WTC11 (cell line): ENCODE results near the gene TMEM117. TPM values are rescaled to one million over a fixed set of nuclear protein-coding genes. Genes with fewer than 3 reads are reported as not detected.
"Not testable (repeated sequence)": the region's sequence is repeated elsewhere in the genome, so short reads cannot be mapped to it uniquely, and the experiment has no call there.

Source experiments
- ATAC-seq: fragments of 200-7000 bp; cut with Tn5 transposase; 2 replicates; pipeline ENCODE4 v1.10.0; 2021; ENCODE audit warnings: mild to moderate bottlenecking, moderate library complexity
- CTCF ChIA-PET: fragments of 300-600 bp; sonication (Branson Sonifier 250); formaldehyde crosslinking; loops from one replicate; lab custom pipeline; 2021; ENCODE audit warnings: antibody characterized with exemption; lab: Charles Lee
- POLR2A ChIA-PET: fragments of 350-600 bp; sonication (Branson Sonifier 250); formaldehyde crosslinking; loops from one replicate; lab custom pipeline; 2021; ENCODE audit warnings: antibody characterized with exemption; lab: Charles Lee
- DNase-seq: peaks from one replicate; pipeline ENCODE4 v3.0.0; 2021; ENCODE audit warnings: low spot score
- H3K27ac Mint-ChIP-seq: 2 replicates; pipeline ENCODE4 v1.8.0; 2021; ENCODE audit warnings: mixed read lengths
- H3K27me3 Mint-ChIP-seq: 2 replicates; pipeline ENCODE4 v1.8.0; 2021; ENCODE audit warnings: low read depth, mild to moderate bottlenecking, moderate library complexity, mixed read lengths
- H3K36me3 Mint-ChIP-seq: 2 replicates; pipeline ENCODE4 v1.8.0; 2021; ENCODE audit warnings: mixed read lengths
- H3K4me1 Mint-ChIP-seq: 2 replicates; pipeline ENCODE4 v1.8.0; 2022; ENCODE audit warnings: mixed read lengths
- H3K4me3 Mint-ChIP-seq: 2 replicates; pipeline ENCODE4 v1.8.0; 2021; ENCODE audit warnings: mild to moderate bottlenecking, moderate library complexity, mixed read lengths
- H3K9me3 Mint-ChIP-seq: 2 replicates; pipeline ENCODE4 v1.8.0; 2021; ENCODE audit warnings: mixed read lengths
- ATF1 ChIP-seq: sonication (generic); formaldehyde crosslinking; IDR thresholded peaks from 2 replicates; pipeline ENCODE4 v1.8.1; 2023; ENCODE audit warnings: mild to moderate bottlenecking, moderate library complexity, missing genetic modification reagents
- CREB1 ChIP-seq: sonication (generic); formaldehyde crosslinking; IDR thresholded peaks from 2 replicates; pipeline ENCODE4 v1.8.0; 2023; ENCODE audit warnings: mild to moderate bottlenecking, missing genetic modification reagents
- CTCF ChIP-seq: fragments of 200-600 bp; IDR thresholded peaks from 2 replicates; pipeline ENCODE4 v1.8.0; 2022; ENCODE audit warnings: antibody characterized with exemption
- ERG ChIP-seq: fragments of 250-450 bp; sonication (Bioruptor Pico); IDR thresholded peaks from 2 replicates; pipeline ENCODE4 v1.8.0; 2021; ENCODE audit warnings: mild to moderate bottlenecking
- ETV6 ChIP-seq: sonication (generic); formaldehyde crosslinking; IDR thresholded peaks from 2 replicates; pipeline ENCODE4 v1.8.1; 2022; ENCODE audit warnings: mild to moderate bottlenecking, missing genetic modification reagents
- HMGXB4 ChIP-seq: sonication (generic); formaldehyde crosslinking; IDR thresholded peaks from 2 replicates; pipeline ENCODE4 v1.8.1; 2023; ENCODE audit warnings: mild to moderate bottlenecking, moderate library complexity, missing genetic modification reagents
- IRF2 ChIP-seq: sonication (generic); formaldehyde crosslinking; IDR thresholded peaks from 2 replicates; pipeline ENCODE4 v1.8.0; 2022; ENCODE audit warnings: low read depth, missing genetic modification reagents, borderline replicate concordance
- KAT7 ChIP-seq: sonication (generic); formaldehyde crosslinking; IDR thresholded peaks from 2 replicates; pipeline ENCODE4 v1.8.1; 2023; ENCODE audit warnings: missing genetic modification reagents, mild to moderate bottlenecking, borderline replicate concordance
- MAX ChIP-seq: sonication (generic); formaldehyde crosslinking; IDR thresholded peaks from 2 replicates; pipeline ENCODE4 v1.8.0; 2022; ENCODE audit warnings: mild to moderate bottlenecking, missing genetic modification reagents
- MXD4 ChIP-seq: fragments of 250-450 bp; sonication (Bioruptor Pico); IDR thresholded peaks from 2 replicates; pipeline ENCODE4 v1.8.0; 2021; ENCODE audit warnings: mild to moderate bottlenecking, moderate library complexity, borderline replicate concordance
- NR3C1 ChIP-seq: sonication (generic); formaldehyde crosslinking; conservative IDR thresholded peaks from 2 replicates; pipeline ENCODE4 v1.8.1; 2023; ENCODE audit warnings: low read depth, mild to moderate bottlenecking, missing genetic modification reagents
- OVOL2 ChIP-seq: fragments of 250-450 bp; sonication (Bioruptor Pico); IDR thresholded peaks from 2 replicates; pipeline ENCODE4 v1.9.0; 2021; ENCODE audit warnings: mild to moderate bottlenecking, borderline replicate concordance
- SMAD4 ChIP-seq: sonication (generic); formaldehyde crosslinking; IDR thresholded peaks from 2 replicates; pipeline ENCODE4 v1.8.0; 2022; ENCODE audit warnings: mild to moderate bottlenecking, missing genetic modification reagents
- ZBTB21 ChIP-seq: sonication (generic); formaldehyde crosslinking; IDR thresholded peaks from 2 replicates; pipeline ENCODE4 v1.8.1; 2023; ENCODE audit warnings: mild to moderate bottlenecking, missing genetic modification reagents, borderline replicate concordance
- ZBTB43 ChIP-seq: sonication (generic); formaldehyde crosslinking; IDR thresholded peaks from 2 replicates; pipeline ENCODE4 v1.8.1; 2023; ENCODE audit warnings: mild to moderate bottlenecking, missing genetic modification reagents
- ZNF121 ChIP-seq: sonication (generic); formaldehyde crosslinking; IDR thresholded peaks from 2 replicates; pipeline ENCODE4 v1.8.0; 2023; ENCODE audit warnings: missing genetic modification reagents
- ZNF512 ChIP-seq: sonication (generic); formaldehyde crosslinking; IDR thresholded peaks from 2 replicates; pipeline ENCODE4 v1.8.1; 2022; ENCODE audit warnings: missing genetic modification reagents, borderline replicate concordance
- ZNF671 ChIP-seq: fragments of 250-450 bp; sonication (Bioruptor Pico); IDR thresholded peaks from 2 replicates; pipeline ENCODE4 v1.8.0; 2021; ENCODE audit warnings: mild to moderate bottlenecking
- total RNA-seq: library from RNA; stranded (reverse); gene quantifications from 3 replicates; pipeline ENCODE4 v1.2.3, GENCODE V29; 2021
- TF ChIP-seq, protein P1 (sequence below): sonication (generic); formaldehyde crosslinking; IDR thresholded peaks from 2 replicates; pipeline ENCODE4 v1.8.0; 2023; ENCODE audit warnings: missing genetic modification reagents

The TMEM117 gene
- total RNA-seq, 1 experiment from 2014 or later: 1.5 TPM

DNA sequence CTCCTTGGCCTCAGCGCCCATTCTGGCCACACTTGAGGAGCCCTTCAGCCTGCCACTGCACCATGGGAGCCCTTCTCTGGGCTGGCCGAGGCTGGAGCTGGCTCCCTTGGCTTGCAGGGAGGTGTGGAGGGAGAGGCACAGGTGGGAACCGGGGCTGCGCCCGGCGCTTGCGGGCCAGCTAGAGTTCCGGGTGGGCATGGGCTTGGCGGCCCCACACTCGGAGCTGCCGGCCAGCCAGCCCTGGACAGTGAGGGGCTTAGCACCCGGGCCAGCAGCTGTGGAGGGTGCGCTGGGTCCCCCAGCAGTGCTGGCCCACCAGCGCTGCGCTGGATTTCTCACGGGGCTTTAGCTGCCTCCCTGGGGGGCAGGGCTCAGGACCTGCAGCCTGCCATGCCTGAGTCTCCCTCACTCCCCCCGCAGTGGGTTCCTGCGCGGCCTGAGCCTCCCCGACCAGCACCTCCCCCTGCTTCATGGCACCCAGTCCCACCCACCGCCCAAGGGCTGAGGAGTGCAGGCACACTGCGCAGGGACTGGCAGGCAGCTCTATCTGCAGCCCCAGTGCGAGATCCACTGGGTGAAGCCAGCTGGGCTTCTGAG lies 28.0 kb downstream of the TMEM117 start (continued):
- TF ChIP-seq ERG (CRISPR knock-in tag) (no peak), MXD4 (no peak), HMGXB4 (CRISPR knock-in tag) (no peak), ATF1 (CRISPR knock-in tag) (no peak)

- CTCF ChIA-PET: interaction anchor here (0.7 kb wide), 1 partner anchor 18 kb away, joined by 3 read pairs; no protein-coding TSS in a partner anchor
These were observed 28.7 kb downstream of the TMEM117 start for GRCh38 chr12:43864557-43864956.

GRCh38 chr12:43869184-43869583 lies 33.3 kb downstream of the TMEM117 start:
- Mint-ChIP-seq H3K36me3 (no peaks in the 10 kb centered on the region), H3K4me1 (no peaks in the 10 kb centered on the region), H3K9me3 (peaks cover 7% of the 10 kb centered on the region; the same call in 1 of the 2 replicates), H3K27me3 (no peaks in the 10 kb centered on the region), H3K4me3 (no peak overlapping the region), H3K27ac (no peak overlapping the region)
- ChIA-PET POLR2A (no interaction called here), CTCF (no interaction called here)
- DNase-seq (no peak), ATAC-seq (no peak)
- TF ChIP-seq ZNF512 (CRISPR knock-in tag) (no peak), ETV6 (CRISPR knock-in tag) (no peak), ZBTB21 (CRISPR knock-in tag) (no peak), KAT7 (CRISPR knock-in tag) (no peak), NR3C1 (CRISPR knock-in tag) (no peak), SMAD4 (CRISPR knock-in tag) (no peak), MAX (CRISPR knock-in tag) (no peak), ZBTB43 (CRISPR knock-in tag) (no peak), CTCF (no peak), ZNF671 (no peak), ZNF121 (CRISPR knock-in tag) (no peak), IRF2 (CRISPR knock-in tag) (no peak), OVOL2 (CRISPR knock-in tag) (no peak), CREB1 (CRISPR knock-in tag) (no peak)
- TF ChIP-seq, protein P1, sequence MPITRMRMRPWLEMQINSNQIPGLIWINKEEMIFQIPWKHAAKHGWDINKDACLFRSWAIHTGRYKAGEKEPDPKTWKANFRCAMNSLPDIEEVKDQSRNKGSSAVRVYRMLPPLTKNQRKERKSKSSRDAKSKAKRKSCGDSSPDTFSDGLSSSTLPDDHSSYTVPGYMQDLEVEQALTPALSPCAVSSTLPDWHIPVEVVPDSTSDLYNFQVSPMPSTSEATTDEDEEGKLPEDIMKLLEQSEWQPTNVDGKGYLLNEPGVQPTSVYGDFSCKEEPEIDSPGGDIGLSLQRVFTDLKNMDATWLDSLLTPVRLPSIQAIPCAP (CRISPR knock-in tag): no peak

More at GRCh38 chr12:43864557-43864956, 28.7 kb downstream of the TMEM117 start:
- ATAC-seq, H3K4me1 Mint-ChIP-seq, H3K36me3 Mint-ChIP-seq, DNase-seq, H3K27me3 Mint-ChIP-seq, H3K27ac Mint-ChIP-seq, H3K4me3 Mint-ChIP-seq: not testable (repeated sequence)
- peaks cover 18% of the 10 kb centered on the region for H3K9me3 Mint-ChIP-seq
- POLR2A ChIA-PET: interaction anchor here (0.7 kb wide), 1 partner anchor 401 kb away, joined by 3 read pairs; no protein-coding TSS in a partner anchor

GRCh38 chr12:43869765-43870164 lies 33.9 kb downstream of the TMEM117 start:
- H3K27me3 Mint-ChIP-seq, H3K27ac Mint-ChIP-seq, H3K36me3 Mint-ChIP-seq, H3K9me3 Mint-ChIP-seq, POLR2A ChIA-PET, ATAC-seq, CTCF ChIA-PET, H3K4me3 Mint-ChIP-seq, DNase-seq, H3K4me1 Mint-ChIP-seq: not testable (repeated sequence)

- DNase-seq, H3K27me3 Mint-ChIP-seq, H3K9me3 Mint-ChIP-seq, POLR2A ChIA-PET, ATAC-seq, H3K27ac Mint-ChIP-seq, H3K4me3 Mint-ChIP-seq, H3K4me1 Mint-ChIP-seq, H3K36me3 Mint-ChIP-seq: not testable (repeated sequence)
- CTCF ChIA-PET: interaction anchor here (1.1 kb wide), 1 partner anchor 95 kb away, joined by 3 read pairs; no protein-coding TSS in a partner anchor
These were observed 35.4 kb downstream of the TMEM117 start for GRCh38 chr12:43871258-43871657.
